Activated naive CD4-positive, alpha-beta T cell treated with anti-CD3 and anti-CD28 coated beads for 36 hours (primary cell): Measurements from ENCODE around the gene TBC1D23. TPM values are rescaled to one million over a fixed set of nuclear protein-coding genes. Genes with fewer than 3 reads are reported as not detected.

Source experiments
- CTCF ChIA-PET: fragments of 350-600 bp; sonication (Branson Sonifier 250); formaldehyde crosslinking; loops from one replicate; lab custom pipeline; 2021; ENCODE audit warnings: antibody characterized with exemption; lab: Charles Lee
- DNase-seq: peaks from one replicate; pipeline ENCODE4 v3.0.0-alpha.2; 2020
- H3K27ac Mint-ChIP-seq: one replicate; pipeline ENCODE4 v1.8.0; 2021; ENCODE audit warnings: mild to moderate bottlenecking, mixed read lengths
- H3K27me3 Mint-ChIP-seq: one replicate; pipeline ENCODE4 v1.8.0; 2021; ENCODE audit warnings: low read depth, mixed read lengths
- H3K36me3 Mint-ChIP-seq: one replicate; pipeline ENCODE4 v1.8.0; 2021; ENCODE audit warnings: low read depth, mixed read lengths
- H3K4me1 Mint-ChIP-seq: one replicate; pipeline ENCODE4 v1.8.0; 2021; ENCODE audit warnings: low read depth, mixed read lengths
- H3K4me3 Mint-ChIP-seq: one replicate; pipeline ENCODE4 v1.8.0; 2021; ENCODE audit warnings: mild to moderate bottlenecking, moderate library complexity, mixed read lengths
- H3K9me3 Mint-ChIP-seq: one replicate; pipeline ENCODE4 v1.8.0; 2021; ENCODE audit warnings: mixed read lengths
- intact Hi-C: fragments of 100-400 bp; cut with micrococcal nuclease; formaldehyde crosslinking; loops from one replicate; pipeline ENCODE4 v1.15.1; 2023
- total RNA-seq, 2 experiments: library from RNA; stranded (reverse); gene quantifications; one replicate each; pipeline ENCODE4 v1.2.3, GENCODE V29; 2021

TBC1D23 gene
- total RNA-seq, 2 experiments from 2014 or later = 14.1 to 15.8 TPM

DNA sequence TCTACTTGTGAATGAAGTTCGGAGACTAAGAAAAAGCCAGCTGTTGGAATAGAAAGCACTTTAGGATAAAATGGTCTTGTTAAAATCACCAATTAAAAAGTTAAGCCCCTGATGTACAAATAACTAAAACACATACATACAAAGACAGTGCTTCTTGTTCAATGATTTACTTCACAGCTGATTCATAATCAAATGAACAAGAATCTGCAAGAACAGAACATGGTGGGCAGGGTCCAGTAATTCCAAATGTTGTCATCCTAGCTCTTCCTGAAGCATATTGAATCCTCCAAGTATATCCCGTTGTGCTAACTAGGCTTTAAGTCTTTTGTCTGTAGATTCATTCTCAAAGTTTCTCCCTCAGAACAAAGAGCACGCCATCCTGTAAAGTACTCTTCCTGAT lies 98.2 kb downstream of the TBC1D23 start:
- CTCF ChIA-PET = interaction anchor here (1.3 kb wide), 1 partner anchor 233 kb away, joined by 3 read pairs; no protein-coding TSS in a partner anchor
- H3K27me3 Mint-ChIP-seq = no peaks in the 10 kb centered on the region
- no peak overlapping the region for H3K4me3 Mint-ChIP-seq
- peaks cover 2% of the 10 kb centered on the region for H3K9me3 Mint-ChIP-seq
- H3K27ac Mint-ChIP-seq = no peak overlapping the region
- H3K36me3 Mint-ChIP-seq = peaks cover 55% of the 10 kb centered on the region
- intact Hi-C loops = no loop called here
- DNase-seq = no peak
- H3K4me1 Mint-ChIP-seq = no peaks in the 10 kb centered on the region

DNA sequence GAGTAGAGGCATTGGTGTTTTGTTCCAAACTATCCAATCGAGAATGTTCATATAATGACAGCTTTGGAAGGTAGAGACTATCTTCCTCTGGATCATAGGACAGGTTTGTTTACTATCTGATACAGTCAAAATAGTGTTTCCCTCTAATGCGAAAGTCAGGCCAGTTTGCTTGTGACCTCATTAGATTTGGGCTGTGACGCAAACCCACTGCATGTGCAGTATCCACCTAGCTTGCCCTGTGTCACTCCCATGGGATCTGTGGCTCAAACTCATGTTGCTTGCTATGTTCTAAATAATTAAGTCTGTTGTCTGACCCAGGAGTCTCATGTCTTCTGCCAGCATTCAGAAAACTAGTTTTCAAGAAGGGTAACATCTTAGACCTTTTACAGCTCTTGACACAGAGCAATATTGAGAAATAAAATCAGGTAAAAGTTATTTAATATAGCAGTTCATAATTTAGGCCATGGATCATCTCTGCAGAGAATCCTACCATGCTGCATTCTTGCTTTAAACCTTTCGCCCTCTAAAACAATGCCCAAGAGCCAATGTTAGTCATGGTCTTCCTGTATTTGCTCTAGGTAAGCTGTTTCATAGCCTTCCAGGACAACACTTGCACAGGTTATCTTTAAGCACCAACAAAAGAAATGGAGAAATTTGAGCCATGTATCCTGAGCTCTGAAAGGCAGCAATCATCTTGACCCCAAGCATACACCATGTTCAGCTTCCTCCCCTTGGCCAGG lies 100.1 kb downstream of the TBC1D23 start:
- Mint-ChIP-seq H3K4me3 (no peak overlapping the region), H3K36me3 (peaks cover 53% of the 10 kb centered on the region), H3K27ac (no peak overlapping the region), H3K4me1 (no peaks in the 10 kb centered on the region), H3K9me3 (peaks cover 2% of the 10 kb centered on the region), H3K27me3 (no peaks in the 10 kb centered on the region)
- intact Hi-C loops = no loop called here
- CTCF ChIA-PET = no interaction called here
- no peak for DNase-seq

DNA sequence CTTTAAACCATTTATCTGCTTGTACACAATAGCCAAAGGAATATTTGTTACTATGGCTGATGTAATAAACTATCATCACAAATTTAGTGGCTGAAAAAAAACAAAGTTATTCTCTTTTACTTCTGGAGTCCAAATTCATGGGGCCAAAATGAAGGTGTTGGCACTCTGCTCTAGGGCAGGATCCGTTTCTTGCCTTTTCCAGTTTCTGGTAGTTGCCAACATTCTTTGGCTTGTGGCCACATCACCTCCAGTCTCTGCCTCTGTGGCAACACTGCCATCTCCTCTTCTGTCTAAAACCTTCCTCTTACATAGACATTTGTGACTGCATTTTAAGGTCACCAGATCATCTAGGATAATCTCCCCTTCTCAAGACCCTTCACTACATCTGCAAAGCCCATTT lies 101.1 kb downstream of the TBC1D23 start:
- no peaks in the 10 kb centered on the region for H3K27me3 Mint-ChIP-seq
- H3K4me1 Mint-ChIP-seq = no peaks in the 10 kb centered on the region
- intact Hi-C loops = no loop called here
- H3K4me3 Mint-ChIP-seq = no peak overlapping the region
- DNase-seq = no peak
- H3K36me3 Mint-ChIP-seq = peaks cover 54% of the 10 kb centered on the region
- CTCF ChIA-PET = no interaction called here
- peaks cover 2% of the 10 kb centered on the region for H3K9me3 Mint-ChIP-seq
- H3K27ac Mint-ChIP-seq = no peak overlapping the region

- no peaks in the 10 kb centered on the region for H3K4me1 Mint-ChIP-seq
- H3K4me3 Mint-ChIP-seq = no peak overlapping the region
- DNase-seq = no peak
- H3K27ac Mint-ChIP-seq = no peak overlapping the region
- peaks cover 47% of the 10 kb centered on the region for H3K36me3 Mint-ChIP-seq
- peaks cover 2% of the 10 kb centered on the region for H3K9me3 Mint-ChIP-seq
- no peaks in the 10 kb centered on the region for H3K27me3 Mint-ChIP-seq
- CTCF ChIA-PET = no interaction called here
- intact Hi-C loops = no loop called here
Measured at GRCh38 chr3:100364421-100364820, 103.6 kb downstream of the TBC1D23 start.

- intact Hi-C loops = no loop called here
- Mint-ChIP-seq H3K9me3 (peaks cover 2% of the 10 kb centered on the region), H3K4me1 (no peaks in the 10 kb centered on the region), H3K36me3 (peaks cover 45% of the 10 kb centered on the region), H3K4me3 (no peak overlapping the region), H3K27me3 (no peaks in the 10 kb centered on the region), H3K27ac (no peak overlapping the region)
- DNase-seq = no peak
- CTCF ChIA-PET = interaction anchor here (0.6 to 1.0 kb wide), 3 partner anchors 31 to 369 kb away, joined by 3 to 4 read pairs (median 3); no protein-coding TSS in a partner anchor
Measured at GRCh38 chr3:100366424-100366823, 105.6 kb downstream of the TBC1D23 start.

- CTCF ChIA-PET = no interaction called here
- Mint-ChIP-seq H3K36me3 (peaks cover 38% of the 10 kb centered on the region), H3K4me1 (no peaks in the 10 kb centered on the region), H3K27me3 (no peaks in the 10 kb centered on the region), H3K27ac (no peak overlapping the region), H3K4me3 (no peak overlapping the region), H3K9me3 (no peaks in the 10 kb centered on the region)
- intact Hi-C loops = no loop called here
- no peak for DNase-seq
Measured at GRCh38 chr3:100368441-100368840, 107.6 kb downstream of the TBC1D23 start.

- Mint-ChIP-seq H3K9me3 (no peaks in the 10 kb centered on the region), H3K27me3 (no peaks in the 10 kb centered on the region), H3K4me1 (no peaks in the 10 kb centered on the region), H3K4me3 (no peak overlapping the region), H3K36me3 (peaks cover 27% of the 10 kb centered on the region), H3K27ac (no peak overlapping the region)
- DNase-seq = no peak
- CTCF ChIA-PET = no interaction called here
- intact Hi-C loops = no loop called here
Measured at GRCh38 chr3:100370756-100371155, 110.0 kb downstream of the TBC1D23 start.

DNA sequence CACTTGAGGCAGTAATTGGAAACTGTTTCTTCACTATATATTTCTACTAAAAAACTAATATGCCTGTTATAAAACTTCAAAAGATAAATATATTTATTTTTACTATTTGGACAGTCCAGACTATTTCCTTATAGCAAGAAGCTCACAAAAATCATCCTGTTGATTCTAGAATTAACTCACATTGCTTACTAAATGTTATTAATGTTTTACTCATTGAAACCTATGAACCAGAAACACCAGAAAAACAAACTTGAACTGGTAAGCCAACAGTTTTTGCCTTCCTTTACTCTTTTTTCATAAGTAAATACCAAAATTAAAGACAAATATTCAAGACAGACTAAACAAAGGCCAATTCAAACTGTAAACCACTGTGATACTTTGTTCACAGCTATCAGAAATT lies 113.7 kb downstream of the TBC1D23 start:
- CTCF ChIA-PET = no interaction called here
- no peak for DNase-seq
- Mint-ChIP-seq H3K27me3 (no peaks in the 10 kb centered on the region), H3K36me3 (peaks cover 28% of the 10 kb centered on the region), H3K4me1 (peaks cover 2% of the 10 kb centered on the region), H3K4me3 (no peak overlapping the region), H3K9me3 (no peaks in the 10 kb centered on the region), H3K27ac (no peak overlapping the region)
- intact Hi-C loops = no loop called here

Other genes with a start within 250 kb of the TBC1D23 start
- gene FILIP1L, start 146.5 kb upstream of the TBC1D23 start, total RNA-seq = under 1 TPM in 1 of 2 experiments, not detected in 1; 0.24 TPM
- 10 to 100 TPM; 69.1 to 76.0 TPM for gene NIT2, start 73.8 kb downstream of the TBC1D23 start, total RNA-seq
- 10 to 100 TPM; 48.5 to 48.6 TPM for gene TOMM70, start 140.1 kb downstream of the TBC1D23 start, total RNA-seq
- 1 to 10 TPM; 2.2 to 2.4 TPM for gene LNP1, start 140.5 kb downstream of the TBC1D23 start, total RNA-seq
- gene TMEM45A, start 231.6 kb downstream of the TBC1D23 start, total RNA-seq = under 1 TPM; 0.21 to 0.22 TPM